Vagina (tissue), 2 donors: ENCODE results near the gene EEF1AKMT3.
"Not testable (repeated sequence)": the region's sequence is repeated elsewhere in the genome, so short reads cannot be mapped to it uniquely, and the experiment has no call there.

Experiments used
- POLR2A ChIP-seq, 2 donors: fragments of 450-650 bp; IDR thresholded peaks; one replicate each; pipeline ENCODE4 v1.6.1; 2017; ENCODE audit warnings: antibody characterized with exemption in 2 of 2, mild to moderate bottlenecking in 2 of 2, moderate library complexity in 2 of 2
- TF ChIP-seq, protein P1 (sequence below), 3 experiments: fragments of 450-650 bp in 2 of 3; fragments of 200-600 bp in 1 of 3; sonication (generic) in 1 of 3; IDR thresholded peaks; one replicate each; pipeline ENCODE4 v1.5.1; 2017 to 2019; ENCODE audit warnings: antibody characterized with exemption in 3 of 3, mild to moderate bottlenecking in 2 of 3, moderate library complexity in 2 of 3

DNA sequence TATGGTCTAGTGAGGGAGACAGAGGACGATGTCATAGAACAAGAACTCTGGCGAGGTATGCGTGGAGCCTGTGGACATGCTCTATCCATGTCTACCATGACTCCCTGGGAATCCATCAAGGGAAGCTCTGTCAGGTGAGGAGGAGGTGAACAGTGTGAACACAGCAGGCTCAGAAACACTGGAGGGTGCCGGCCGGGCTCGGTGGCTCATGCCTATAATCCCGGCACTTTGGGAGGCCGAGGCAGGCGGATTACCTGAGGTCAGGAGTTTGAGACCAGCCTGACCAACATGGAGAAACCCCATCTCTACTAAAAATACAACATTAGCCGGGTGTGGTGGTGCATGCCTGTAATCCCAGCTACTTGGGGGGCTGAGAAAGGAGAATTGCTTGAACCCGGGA is 2.2 kb downstream of the EEF1AKMT3 start:
- TF ChIP-seq POLR2A (IDR thresholded peaks at IDR 0.05) = not testable (repeated sequence)
- TF ChIP-seq, protein P1, sequence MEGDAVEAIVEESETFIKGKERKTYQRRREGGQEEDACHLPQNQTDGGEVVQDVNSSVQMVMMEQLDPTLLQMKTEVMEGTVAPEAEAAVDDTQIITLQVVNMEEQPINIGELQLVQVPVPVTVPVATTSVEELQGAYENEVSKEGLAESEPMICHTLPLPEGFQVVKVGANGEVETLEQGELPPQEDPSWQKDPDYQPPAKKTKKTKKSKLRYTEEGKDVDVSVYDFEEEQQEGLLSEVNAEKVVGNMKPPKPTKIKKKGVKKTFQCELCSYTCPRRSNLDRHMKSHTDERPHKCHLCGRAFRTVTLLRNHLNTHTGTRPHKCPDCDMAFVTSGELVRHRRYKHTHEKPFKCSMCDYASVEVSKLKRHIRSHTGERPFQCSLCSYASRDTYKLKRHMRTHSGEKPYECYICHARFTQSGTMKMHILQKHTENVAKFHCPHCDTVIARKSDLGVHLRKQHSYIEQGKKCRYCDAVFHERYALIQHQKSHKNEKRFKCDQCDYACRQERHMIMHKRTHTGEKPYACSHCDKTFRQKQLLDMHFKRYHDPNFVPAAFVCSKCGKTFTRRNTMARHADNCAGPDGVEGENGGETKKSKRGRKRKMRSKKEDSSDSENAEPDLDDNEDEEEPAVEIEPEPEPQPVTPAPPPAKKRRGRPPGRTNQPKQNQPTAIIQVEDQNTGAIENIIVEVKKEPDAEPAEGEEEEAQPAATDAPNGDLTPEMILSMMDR (IDR thresholded peaks at IDR 0.05) = not testable (repeated sequence)
